Mucosa of descending colon (tissue), 3 donors: ENCODE data around the gene GTF3C1. TPM values are rescaled to one million over a fixed set of nuclear protein-coding genes. Genes with fewer than 3 reads are reported as not detected.
A peak's percentile ranks its signal among the peaks of the same experiment; 100 is the strongest.

Experiments used
- ATAC-seq: fragments of 200-7000 bp; cut with Tn5 transposase; one replicate; pipeline ENCODE4 v1.9.1; 2020; ENCODE audit warnings: mild to moderate bottlenecking, moderate library complexity
- DNase-seq, 3 donors: peaks; one replicate each; pipeline ENCODE4 v3.0.0-alpha.2; 2020
- H3K36me3 ChIP-seq: fragments of 200-600 bp; one replicate; pipeline ENCODE4 v1.8.0; 2021; ENCODE audit warnings: low read depth, mild to moderate bottlenecking
- H3K4me1 ChIP-seq: fragments of 200-600 bp; one replicate; pipeline ENCODE4 v1.8.0; 2021; ENCODE audit warnings: low read depth, mild to moderate bottlenecking
- H3K4me3 ChIP-seq: fragments of 200-600 bp; one replicate; pipeline ENCODE4 v1.8.0; 2021; ENCODE audit warnings: mild to moderate bottlenecking
- H3K9me3 ChIP-seq: fragments of 200-600 bp; one replicate; pipeline ENCODE4 v1.8.0; 2021; ENCODE audit warnings: mild to moderate bottlenecking
- intact Hi-C, 2 donors: fragments of 100-400 bp; cut with DNase I in 1 of 2; cut with micrococcal nuclease in 1 of 2; formaldehyde crosslinking; loops; one replicate each; pipeline versions ENCODE4 v1.11.0 to v1.11.1; 2022; cut with DNase I, micrococcal nuclease
- total RNA-seq, 3 donors: library from RNA; stranded (reverse); fragmentation: NEBNext Ultra II Directional in 2 of 3; extraction: Animal tissue kit (Norgen Biotek cat#: 25700) in 2 of 3; gene quantifications; one replicate each; pipeline versions ENCODE4 v1.2.1 to v1.2.4, GENCODE V29; 2021 to 2023
- TF ChIP-seq, protein P1 (sequence below): fragments of 200-600 bp; IDR thresholded peaks from one replicate; pipeline ENCODE4 v1.8.0; 2022; ENCODE audit warnings: antibody characterized with exemption, mild to moderate bottlenecking
- donor health status: DM: no; HTN: no; CAD: no; lungs with moderate emphysema.
- donor health status: DM: no; HTN: no; CAD: no.
- donor health status: DM: no; HTN: yes; CAD: no.

The GTF3C1 gene
- total RNA-seq, 3 donors from 2014 or later = 47.0 to 58.5 (median 47.7) TPM

DNA sequence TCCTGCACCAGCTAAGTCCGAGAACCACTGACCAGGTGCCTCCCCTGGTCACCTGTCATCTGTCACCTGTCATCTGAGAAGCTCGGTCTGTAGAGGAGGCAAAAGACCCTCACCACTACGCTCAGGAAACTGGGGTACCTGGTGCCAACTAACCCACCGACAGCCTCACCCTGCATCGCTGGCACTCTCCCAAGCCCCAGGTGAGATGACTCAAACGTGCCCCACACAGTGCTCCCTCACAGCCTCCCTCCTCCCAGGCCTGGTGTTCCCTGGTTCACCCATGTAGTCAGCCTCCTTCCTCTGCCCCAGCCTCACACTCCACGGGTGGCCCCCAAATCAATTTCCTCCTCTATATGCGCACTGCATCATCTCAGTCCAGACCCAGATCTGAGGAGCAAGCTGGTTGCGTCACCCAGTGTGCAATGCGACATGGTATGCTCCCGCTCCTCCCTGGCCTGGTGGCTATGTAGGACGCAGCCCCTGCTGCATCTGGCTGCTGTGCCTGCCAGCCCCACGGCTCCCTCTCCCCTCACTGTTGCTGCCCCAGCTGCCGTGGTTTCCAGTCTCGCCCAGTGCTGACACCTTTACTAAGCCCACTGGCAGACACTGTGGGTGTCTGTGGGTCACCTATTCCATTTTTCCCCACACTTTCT, 68.3 kb downstream of the GTF3C1 start:
- ATAC-seq (no peak), DNase-seq (no peak)
- Histone ChIP-seq H3K9me3 (no peaks in the 10 kb centered on the region), H3K4me3 (no peak overlapping the region), H3K36me3 (peaks cover 10% of the 10 kb centered on the region), H3K4me1 (no peaks in the 10 kb centered on the region)
- TF ChIP-seq, protein P1, sequence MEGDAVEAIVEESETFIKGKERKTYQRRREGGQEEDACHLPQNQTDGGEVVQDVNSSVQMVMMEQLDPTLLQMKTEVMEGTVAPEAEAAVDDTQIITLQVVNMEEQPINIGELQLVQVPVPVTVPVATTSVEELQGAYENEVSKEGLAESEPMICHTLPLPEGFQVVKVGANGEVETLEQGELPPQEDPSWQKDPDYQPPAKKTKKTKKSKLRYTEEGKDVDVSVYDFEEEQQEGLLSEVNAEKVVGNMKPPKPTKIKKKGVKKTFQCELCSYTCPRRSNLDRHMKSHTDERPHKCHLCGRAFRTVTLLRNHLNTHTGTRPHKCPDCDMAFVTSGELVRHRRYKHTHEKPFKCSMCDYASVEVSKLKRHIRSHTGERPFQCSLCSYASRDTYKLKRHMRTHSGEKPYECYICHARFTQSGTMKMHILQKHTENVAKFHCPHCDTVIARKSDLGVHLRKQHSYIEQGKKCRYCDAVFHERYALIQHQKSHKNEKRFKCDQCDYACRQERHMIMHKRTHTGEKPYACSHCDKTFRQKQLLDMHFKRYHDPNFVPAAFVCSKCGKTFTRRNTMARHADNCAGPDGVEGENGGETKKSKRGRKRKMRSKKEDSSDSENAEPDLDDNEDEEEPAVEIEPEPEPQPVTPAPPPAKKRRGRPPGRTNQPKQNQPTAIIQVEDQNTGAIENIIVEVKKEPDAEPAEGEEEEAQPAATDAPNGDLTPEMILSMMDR = no peak
- intact Hi-C loops = no loop called here

GRCh38 chr16:27480761-27481160, 69.0 kb downstream of the GTF3C1 start:
- intact Hi-C loops = no loop called here
- TF ChIP-seq, protein P1 = no peak
- no peak overlapping the region for H3K4me3 ChIP-seq
- peaks cover 10% of the 10 kb centered on the region for H3K36me3 ChIP-seq
- ATAC-seq = no peak
- no peaks in the 10 kb centered on the region for H3K9me3 ChIP-seq
- H3K4me1 ChIP-seq = no peaks in the 10 kb centered on the region
- no peak for DNase-seq

DNA sequence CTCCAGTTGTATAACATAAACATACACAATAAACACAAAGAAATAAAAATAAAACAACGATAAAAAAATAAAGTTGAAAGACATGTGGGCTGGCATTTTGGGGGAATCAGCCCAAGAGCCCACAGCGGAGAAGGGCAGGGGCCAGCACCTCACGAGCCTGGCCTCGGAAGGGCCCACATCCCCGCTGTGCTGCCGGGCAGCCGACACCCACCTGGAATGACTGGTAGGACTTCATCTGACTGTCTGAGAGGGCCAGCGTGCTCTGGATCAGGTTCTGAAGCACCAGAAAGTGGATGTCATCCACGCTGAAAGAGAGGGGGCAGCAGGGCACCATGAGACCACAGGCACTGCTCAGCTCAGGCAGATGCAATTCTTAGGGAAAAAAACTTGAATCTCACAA, 73.5 kb downstream of the GTF3C1 start:
- intact Hi-C loops = no loop called here
- TF ChIP-seq, protein P1 = no peak
- no peak for ATAC-seq
- H3K4me3 ChIP-seq = no peak overlapping the region
- no peaks in the 10 kb centered on the region for H3K9me3 ChIP-seq
- no peak for DNase-seq
- peaks cover 6% of the 10 kb centered on the region for H3K36me3 ChIP-seq
- no peaks in the 10 kb centered on the region for H3K4me1 ChIP-seq

- H3K9me3 ChIP-seq = no peaks in the 10 kb centered on the region
- no peak overlapping the region for H3K4me3 ChIP-seq
- H3K4me1 ChIP-seq = no peaks in the 10 kb centered on the region
- ATAC-seq = no peak
- peaks cover 9% of the 10 kb centered on the region for H3K36me3 ChIP-seq
- intact Hi-C loops = no loop called here
- TF ChIP-seq, protein P1 = no peak
- DNase-seq = no peak
Measured at GRCh38 chr16:27475561-27475960, 74.2 kb downstream of the GTF3C1 start.

- intact Hi-C loops = no loop called here
- ATAC-seq (no peak), DNase-seq (peak in 1 of 3 donors; percentile 35)
- peaks cover 9% of the 10 kb centered on the region for H3K36me3 ChIP-seq
- H3K4me3 ChIP-seq = no peak overlapping the region
- TF ChIP-seq, protein P1 = no peak
- no peaks in the 10 kb centered on the region for H3K4me1 ChIP-seq
- no peaks in the 10 kb centered on the region for H3K9me3 ChIP-seq
Measured at GRCh38 chr16:27474921-27475320, 74.8 kb downstream of the GTF3C1 start.

DNA sequence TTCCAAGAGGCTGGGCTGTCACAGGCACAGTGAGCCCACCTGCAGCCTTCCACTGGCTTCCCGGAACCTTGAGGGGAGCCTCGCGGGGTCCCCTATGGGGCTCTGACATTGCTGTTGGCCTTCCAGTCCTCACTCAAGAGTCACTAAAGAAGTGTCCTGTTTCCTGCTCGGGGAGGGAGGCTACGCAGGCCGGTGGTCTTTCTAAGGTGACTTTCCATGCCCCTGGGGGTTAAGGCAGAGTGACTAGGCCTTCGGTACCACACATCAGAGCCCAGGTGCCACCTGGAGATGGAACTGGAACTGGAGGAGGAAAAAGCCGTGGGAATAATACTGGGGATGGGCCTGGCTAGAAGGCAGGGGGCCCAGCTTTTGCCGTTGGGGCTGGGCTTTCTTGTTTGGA, 75.7 kb downstream of the GTF3C1 start:
- no peak overlapping the region for H3K4me3 ChIP-seq
- TF ChIP-seq, protein P1 = no peak
- H3K36me3 ChIP-seq = peaks cover 16% of the 10 kb centered on the region
- DNase-seq = peak in 1 of 3 donors; percentile 11
- H3K9me3 ChIP-seq = no peaks in the 10 kb centered on the region
- intact Hi-C loops = no loop called here
- ATAC-seq = no peak
- H3K4me1 ChIP-seq = no peaks in the 10 kb centered on the region
